ENCODE results near the gene ATP8B1. TPM values are rescaled to one million over a fixed set of nuclear protein-coding genes. Genes with fewer than 3 reads are reported as not detected.

ATP8B1 gene
- total and polyA plus RNA-seq, 2 of the 8 experiments (the other 6 are each of a cell fraction or from before 2014, with no cell fraction given): 1.1 to 4.6 TPM

- TF ChIP-seq ATF2 (IDR thresholded peaks at IDR 0.05; ENCODE audit: low read length) (no peak), SP2 (IDR thresholded peaks at IDR 0.05; ENCODE audit: low read length) (no peak)
Observed at GRCh38 chr18:57771193-57771592, 31.9 kb downstream of the ATP8B1 start (continued).

All from H1 (cell line).